Measurements from ENCODE around the gene ZNF451.

DNA sequence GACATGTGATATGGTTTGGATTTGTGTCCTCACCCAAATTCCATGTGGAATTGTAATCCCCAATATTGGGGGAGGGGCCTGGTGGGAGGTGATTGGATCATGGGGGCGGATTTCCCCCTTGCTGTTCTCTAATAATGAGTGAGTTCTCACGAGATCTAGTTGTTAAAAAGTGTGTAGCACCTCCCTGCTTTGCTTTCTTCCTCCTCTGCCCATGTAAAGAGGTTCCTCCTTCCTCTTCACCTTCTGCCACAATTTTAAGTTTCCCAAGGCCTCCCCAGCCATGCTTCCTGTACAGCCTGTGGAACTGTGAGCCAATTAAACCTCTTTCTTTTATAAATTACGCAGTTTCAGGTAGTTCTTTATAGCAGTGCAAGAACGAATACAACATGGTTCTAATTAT lies 2.1 kb upstream of the ZNF451 start:
- TF ChIP-seq, protein P1, sequence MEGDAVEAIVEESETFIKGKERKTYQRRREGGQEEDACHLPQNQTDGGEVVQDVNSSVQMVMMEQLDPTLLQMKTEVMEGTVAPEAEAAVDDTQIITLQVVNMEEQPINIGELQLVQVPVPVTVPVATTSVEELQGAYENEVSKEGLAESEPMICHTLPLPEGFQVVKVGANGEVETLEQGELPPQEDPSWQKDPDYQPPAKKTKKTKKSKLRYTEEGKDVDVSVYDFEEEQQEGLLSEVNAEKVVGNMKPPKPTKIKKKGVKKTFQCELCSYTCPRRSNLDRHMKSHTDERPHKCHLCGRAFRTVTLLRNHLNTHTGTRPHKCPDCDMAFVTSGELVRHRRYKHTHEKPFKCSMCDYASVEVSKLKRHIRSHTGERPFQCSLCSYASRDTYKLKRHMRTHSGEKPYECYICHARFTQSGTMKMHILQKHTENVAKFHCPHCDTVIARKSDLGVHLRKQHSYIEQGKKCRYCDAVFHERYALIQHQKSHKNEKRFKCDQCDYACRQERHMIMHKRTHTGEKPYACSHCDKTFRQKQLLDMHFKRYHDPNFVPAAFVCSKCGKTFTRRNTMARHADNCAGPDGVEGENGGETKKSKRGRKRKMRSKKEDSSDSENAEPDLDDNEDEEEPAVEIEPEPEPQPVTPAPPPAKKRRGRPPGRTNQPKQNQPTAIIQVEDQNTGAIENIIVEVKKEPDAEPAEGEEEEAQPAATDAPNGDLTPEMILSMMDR (conservative IDR thresholded peaks at IDR 0.05; ENCODE audit: low read depth, low read length), result no peak
- no peak for TF ChIP-seq EZH2 (IDR thresholded peaks at IDR 0.05; ENCODE audit: borderline replicate concordance, low read depth, low read length, poor library complexity, severe bottlenecking)

Data from A673 (cell line).